Astrocyte of the spinal cord (primary cell): ENCODE data around the gene CHCHD3.

ENCODE experiments used
- DNase-seq: peaks from one replicate; pipeline ENCODE4 v3.0.0; 2011; ENCODE audit warnings: low read depth, low spot score
- H3K4me3 ChIP-seq: 2 replicates; pipeline ENCODE4 v1.5.1; 2011; ENCODE audit warnings: low read depth, mild to moderate bottlenecking, low read length, moderate library complexity
- CTCF ChIP-seq: IDR thresholded peaks from 2 replicates; pipeline ENCODE4 v1.5.1; 2012; ENCODE audit warnings: low read depth, mild to moderate bottlenecking, low read length, inconsistent platforms
- in situ Hi-C: cut with HindIII; loops from 2 replicates; pipeline ENCODE4 v1.10.0; 2017; ENCODE audit warnings: low sequenced_read_pairs

Gene CHCHD3

DNA sequence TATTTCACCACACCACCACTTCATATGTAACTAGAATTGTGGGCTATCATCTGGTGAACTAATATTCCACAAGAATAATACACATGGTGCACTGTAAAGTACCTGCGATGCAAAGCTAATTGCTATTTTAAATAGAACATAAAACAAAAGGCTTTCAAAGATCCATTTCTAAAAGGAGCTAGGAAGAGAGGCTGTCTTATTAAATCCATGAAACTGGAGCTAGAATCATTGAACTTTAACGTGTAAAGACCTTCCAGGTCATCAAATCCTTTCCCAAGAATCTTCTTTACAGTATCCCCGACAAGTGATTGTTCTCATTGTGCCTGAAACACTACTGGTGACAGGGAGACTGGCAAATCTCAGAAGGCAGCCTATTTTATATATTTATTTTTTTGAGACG, 224.9 kb downstream of the CHCHD3 start:
- no peak for TF ChIP-seq CTCF
- DNase-seq, result no peak
- H3K4me3 ChIP-seq, result no peak overlapping the region
- in situ Hi-C loops, result no loop called here

GRCh38 chr7:132856416-132856815, 225.5 kb downstream of the CHCHD3 start:
- in situ Hi-C loops, result no loop called here
- no peak overlapping the region for H3K4me3 ChIP-seq
- no peak for TF ChIP-seq CTCF
- no peak for DNase-seq

DNA sequence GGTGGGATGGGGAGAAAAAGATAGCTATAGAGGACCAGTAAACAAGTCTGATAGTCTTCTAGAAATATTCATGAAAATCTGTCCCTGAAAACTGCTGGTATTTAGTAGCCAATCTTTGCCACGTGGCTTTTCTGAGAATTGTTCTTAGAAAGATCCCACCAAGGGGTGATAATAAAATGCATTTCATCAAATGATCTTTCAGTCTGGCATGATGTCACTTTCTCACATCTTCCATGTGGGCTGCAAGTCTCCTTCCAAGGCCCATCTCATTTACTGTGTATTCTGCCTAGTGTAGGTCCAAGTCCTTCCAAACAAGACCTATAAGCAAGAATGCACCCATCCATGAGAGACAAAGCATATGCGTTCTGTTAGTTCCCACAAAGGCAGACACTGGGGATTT, 226.0 kb downstream of the CHCHD3 start:
- no peak for TF ChIP-seq CTCF
- no peak for DNase-seq
- no peak overlapping the region for H3K4me3 ChIP-seq
- in situ Hi-C loops, result no loop called here

DNA sequence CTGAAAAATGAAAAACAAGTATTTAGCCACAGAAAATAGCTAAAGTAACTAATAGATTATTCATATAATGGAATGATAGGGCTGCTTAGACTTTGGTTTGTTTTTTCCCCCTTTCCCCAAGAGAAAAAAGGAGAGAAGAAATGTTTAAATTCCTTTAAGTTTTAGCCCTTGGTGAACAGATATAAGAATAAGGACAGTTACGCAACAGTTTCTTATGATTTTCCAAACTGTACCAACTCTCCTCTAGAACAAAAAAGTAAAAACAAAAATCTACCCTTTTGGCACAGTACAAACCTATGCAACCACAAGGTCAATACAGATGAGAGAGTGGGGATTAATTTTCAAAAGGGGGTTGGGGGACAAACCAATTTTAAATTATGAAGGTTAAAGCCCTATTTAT, 227.7 kb downstream of the CHCHD3 start:
- H3K4me3 ChIP-seq, result no peak overlapping the region
- TF ChIP-seq CTCF, result no peak
- DNase-seq, result no peak
- in situ Hi-C loops, result no loop called here

- no peak for TF ChIP-seq CTCF
- in situ Hi-C loops, result no loop called here
- DNase-seq, result no peak
- no peak overlapping the region for H3K4me3 ChIP-seq
These were observed 234.5 kb downstream of the CHCHD3 start for GRCh38 chr7:132847376-132847775.

DNA sequence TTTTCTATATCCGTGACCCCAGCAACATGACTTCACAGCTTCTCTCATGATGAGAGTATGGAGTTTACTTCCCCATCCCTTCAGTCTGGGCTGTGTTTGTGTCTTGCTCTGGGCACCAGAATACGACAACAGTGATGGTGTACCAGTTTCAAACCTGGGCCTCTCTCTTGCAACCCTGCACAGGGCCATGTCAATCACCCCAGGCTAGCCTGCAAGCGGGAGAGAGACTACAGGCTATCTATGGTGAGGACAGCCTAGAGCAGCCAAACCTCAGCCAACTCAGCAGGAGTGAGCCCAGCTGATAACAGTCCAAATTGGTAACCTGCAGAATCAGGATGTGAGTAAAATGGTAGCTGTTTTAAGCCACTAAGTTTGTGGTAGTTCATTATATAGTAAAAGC, 235.8 kb downstream of the CHCHD3 start:
- H3K4me3 ChIP-seq, result no peak overlapping the region
- no peak for DNase-seq
- in situ Hi-C loops, result no loop called here
- no peak for TF ChIP-seq CTCF

DNA sequence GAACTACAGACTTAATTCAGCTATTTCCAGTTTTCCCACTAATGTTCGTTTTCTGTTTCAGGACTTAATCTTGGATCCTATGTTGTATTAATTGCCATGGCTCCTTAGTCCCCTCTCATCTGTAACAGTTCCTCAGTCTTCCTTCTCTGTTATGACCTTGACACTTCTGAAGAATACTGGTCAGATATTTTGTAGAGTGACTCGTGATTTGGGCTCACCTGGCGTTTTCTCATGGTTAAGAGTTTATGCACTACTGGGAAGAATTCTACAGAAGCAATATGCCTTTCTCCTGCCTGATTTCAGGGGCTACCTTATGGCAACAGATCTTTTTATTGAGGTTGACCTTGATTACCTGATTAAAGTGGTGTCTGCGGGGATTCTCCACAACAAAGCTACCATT, 239.4 kb downstream of the CHCHD3 start:
- no peak for TF ChIP-seq CTCF
- H3K4me3 ChIP-seq, result no peak overlapping the region
- in situ Hi-C loops, result no loop called here
- DNase-seq, result no peak
